Mucosa of rectum (tissue), 2 donors: ENCODE measurements around the gene FRY.

ENCODE experiments used
- H3K27ac ChIP-seq, 2 donors: one replicate each; pipeline ENCODE4 v1.7.0; 2013; ENCODE audit warnings: inconsistent platforms in 2 of 2, low read depth in 2 of 2, low read length in 2 of 2
- H3K27me3 ChIP-seq, 2 donors: one replicate each; pipeline ENCODE4 v1.7.0; 2013; ENCODE audit warnings: low read length in 2 of 2; ENCODE audit not compliant: control insufficient read depth in 2 of 2, insufficient read depth in 2 of 2
- H3K36me3 ChIP-seq, 2 donors: one replicate each; pipeline ENCODE4 v1.7.0; 2013; ENCODE audit warnings: low read length in 2 of 2; ENCODE audit not compliant: control insufficient read depth in 2 of 2, insufficient read depth in 2 of 2
- H3K4me1 ChIP-seq, 2 donors: one replicate each; pipeline ENCODE4 v1.7.0; 2013; ENCODE audit warnings: low read length in 2 of 2, mild to moderate bottlenecking in 1 of 2; ENCODE audit not compliant: control insufficient read depth in 2 of 2, insufficient read depth in 2 of 2
- H3K4me3 ChIP-seq, 2 donors: one replicate each; pipeline ENCODE4 v1.7.0; 2013; ENCODE audit warnings: low read length in 2 of 2
- H3K9ac ChIP-seq, 2 donors: one replicate each; pipeline ENCODE4 v1.7.0; 2013; ENCODE audit warnings: low read length in 2 of 2, low read depth in 1 of 2, mild to moderate bottlenecking in 1 of 2
- H3K9me3 ChIP-seq, 2 donors: one replicate each; pipeline ENCODE4 v1.7.0; 2013; ENCODE audit warnings: low read length in 2 of 2; ENCODE audit not compliant: control insufficient read depth in 2 of 2
- donor health status: healthy.
- donor health status: Normal muscosa, but diverticular disease.

FRY gene

GRCh38 chr13:32068255-32068654, 36.7 kb downstream of the FRY start:
- Histone ChIP-seq H3K9me3 (no peaks in the 10 kb centered on the region), H3K9ac (no peak overlapping the region), H3K36me3 (no peaks in the 10 kb centered on the region), H3K27ac (no peak overlapping the region), H3K4me3 (no peak overlapping the region), H3K4me1 (no peaks in the 10 kb centered on the region), H3K27me3 (no peaks in the 10 kb centered on the region)

- Histone ChIP-seq H3K36me3 (no peaks in the 10 kb centered on the region), H3K9me3 (no peaks in the 10 kb centered on the region), H3K9ac (no peak overlapping the region), H3K4me3 (no peak overlapping the region), H3K27me3 (no peaks in the 10 kb centered on the region), H3K4me1 (no peaks in the 10 kb centered on the region), H3K27ac (no peak overlapping the region)
Observed at GRCh38 chr13:32073180-32073864, 41.7 kb downstream of the FRY start.

- Histone ChIP-seq H3K4me1 (no peaks in the 10 kb centered on the region), H3K9me3 (no peaks in the 10 kb centered on the region), H3K27me3 (no peaks in the 10 kb centered on the region), H3K36me3 (no peaks in the 10 kb centered on the region), H3K4me3 (no peak overlapping the region), H3K9ac (no peak overlapping the region), H3K27ac (no peak overlapping the region)
Observed at GRCh38 chr13:32075170-32075851, 43.7 kb downstream of the FRY start.

- Histone ChIP-seq H3K36me3 (no peaks in the 10 kb centered on the region), H3K9ac (no peak overlapping the region), H3K4me1 (no peaks in the 10 kb centered on the region), H3K9me3 (no peaks in the 10 kb centered on the region), H3K4me3 (no peak overlapping the region), H3K27me3 (no peaks in the 10 kb centered on the region), H3K27ac (no peak overlapping the region)
Observed at GRCh38 chr13:32079587-32079986, 48.0 kb downstream of the FRY start.

GRCh38 chr13:32080328-32080744, 48.8 kb downstream of the FRY start:
- no peak overlapping the region for H3K9ac ChIP-seq
- no peaks in the 10 kb centered on the region for H3K9me3 ChIP-seq
- no peak overlapping the region for H3K4me3 ChIP-seq
- no peaks in the 10 kb centered on the region for H3K36me3 ChIP-seq
- H3K27ac ChIP-seq, result no peak overlapping the region
- H3K27me3 ChIP-seq, result no peaks in the 10 kb centered on the region
- H3K4me1 ChIP-seq, result no peaks in the 10 kb centered on the region

- no peak overlapping the region for H3K4me3 ChIP-seq
- no peak overlapping the region for H3K9ac ChIP-seq
- no peaks in the 10 kb centered on the region for H3K9me3 ChIP-seq
- no peaks in the 10 kb centered on the region for H3K4me1 ChIP-seq
- H3K27ac ChIP-seq, result no peak overlapping the region
- no peaks in the 10 kb centered on the region for H3K36me3 ChIP-seq
- H3K27me3 ChIP-seq, result no peaks in the 10 kb centered on the region
Observed at GRCh38 chr13:32081591-32081990, 50.0 kb downstream of the FRY start.

GRCh38 chr13:32086366-32086765, 54.8 kb downstream of the FRY start:
- no peaks in the 10 kb centered on the region for H3K36me3 ChIP-seq
- H3K27ac ChIP-seq, result no peak overlapping the region
- no peak overlapping the region for H3K4me3 ChIP-seq
- no peak overlapping the region for H3K9ac ChIP-seq
- no peaks in the 10 kb centered on the region for H3K9me3 ChIP-seq
- no peaks in the 10 kb centered on the region for H3K4me1 ChIP-seq
- H3K27me3 ChIP-seq, result no peaks in the 10 kb centered on the region

GRCh38 chr13:32086791-32087441, 55.3 kb downstream of the FRY start:
- Histone ChIP-seq H3K27me3 (no peaks in the 10 kb centered on the region), H3K9ac (no peak overlapping the region), H3K9me3 (no peaks in the 10 kb centered on the region), H3K4me3 (no peak overlapping the region), H3K36me3 (no peaks in the 10 kb centered on the region), H3K27ac (no peak overlapping the region), H3K4me1 (no peaks in the 10 kb centered on the region)

- Histone ChIP-seq H3K27ac (no peak overlapping the region), H3K9me3 (no peaks in the 10 kb centered on the region), H3K9ac (no peak overlapping the region), H3K4me1 (no peaks in the 10 kb centered on the region), H3K4me3 (no peak overlapping the region), H3K36me3 (no peaks in the 10 kb centered on the region), H3K27me3 (no peaks in the 10 kb centered on the region)
Observed at GRCh38 chr13:32087955-32088747, 56.6 kb downstream of the FRY start.

GRCh38 chr13:32092496-32092895, 60.9 kb downstream of the FRY start:
- no peak overlapping the region for H3K4me3 ChIP-seq
- H3K9me3 ChIP-seq, result no peaks in the 10 kb centered on the region
- H3K4me1 ChIP-seq, result no peaks in the 10 kb centered on the region
- no peak overlapping the region for H3K27ac ChIP-seq
- no peak overlapping the region for H3K9ac ChIP-seq
- H3K27me3 ChIP-seq, result no peaks in the 10 kb centered on the region
- no peaks in the 10 kb centered on the region for H3K36me3 ChIP-seq
